GM23338 (cell line): ENCODE data around the gene MAST4. TPM values are rescaled to one million over a fixed set of nuclear protein-coding genes. Genes with fewer than 3 reads are reported as not detected.

Source experiments
- ATAC-seq: fragments of 200-7000 bp; cut with Tn5 transposase; 3 replicates; pipeline ENCODE4 v1.9.1; 2020
- DNase-seq: peaks from one replicate; pipeline ENCODE4 v3.0.0-alpha.2; 2015; ENCODE audit warnings: low spot score
- H2AFZ ChIP-seq: fragments of 200-600 bp; sonication (generic); 2 replicates; pipeline ENCODE4 v1.8.0; 2016; ENCODE audit warnings: antibody characterized with exemption, mild to moderate bottlenecking, moderate library complexity
- H3F3A ChIP-seq: fragments of 200-600 bp; sonication (generic); replicated peaks from 2 replicates; pipeline ENCODE4 v1.8.0; 2017; ENCODE audit warnings: antibody characterized with exemption, mixed run types, low read depth
- H3K27ac ChIP-seq: fragments of 200-600 bp; sonication (generic); 2 replicates; pipeline ENCODE4 v1.6.1; 2016; ENCODE audit warnings: low read depth
- H3K27me3 ChIP-seq: fragments of 200-600 bp; sonication (generic); 2 replicates; pipeline ENCODE4 v1.8.0; 2016; ENCODE audit warnings: mild to moderate bottlenecking, mixed run types, moderate library complexity; ENCODE audit not compliant: insufficient read depth
- H3K36me3 ChIP-seq: fragments of 200-600 bp; sonication (generic); 2 replicates; pipeline ENCODE4 v1.8.0; 2016; ENCODE audit warnings: mild to moderate bottlenecking; ENCODE audit not compliant: insufficient read depth
- H3K4me1 ChIP-seq: fragments of 200-600 bp; sonication (generic); 2 replicates; pipeline ENCODE4 v1.8.0; 2016; ENCODE audit warnings: mild to moderate bottlenecking, moderate library complexity; ENCODE audit not compliant: insufficient read depth
- H3K4me2 ChIP-seq: fragments of 200-600 bp; sonication (generic); 2 replicates; pipeline ENCODE4 v1.7.1; 2017; ENCODE audit warnings: mixed run types
- H3K4me3 ChIP-seq: fragments of 200-600 bp; sonication (generic); 2 replicates; pipeline ENCODE4 v1.6.1; 2016; ENCODE audit warnings: mixed run types
- H3K79me2 ChIP-seq: fragments of 200-600 bp; sonication (generic); replicated peaks from 2 replicates; pipeline ENCODE4 v1.8.0; 2017; ENCODE audit warnings: mild to moderate bottlenecking; ENCODE audit not compliant: insufficient read depth
- H3K9me2 ChIP-seq: fragments of 200-600 bp; sonication (generic); 2 replicates; pipeline ENCODE4 v1.8.0; 2017; ENCODE audit not compliant: insufficient read depth
- H4K20me1 ChIP-seq: fragments of 200-600 bp; sonication (generic); replicated peaks from 2 replicates; pipeline ENCODE4 v1.8.0; 2017; ENCODE audit warnings: mild to moderate bottlenecking; ENCODE audit not compliant: insufficient read depth
- H3K27ac Mint-ChIP-seq: 2 replicates; pipeline ENCODE4 v1.8.0; 2020; ENCODE audit warnings: inconsistent platforms, mild to moderate bottlenecking, moderate library complexity, mixed read lengths
- H3K27me3 Mint-ChIP-seq: 3 replicates; pipeline ENCODE4 v1.8.0; 2022; ENCODE audit warnings: low read depth, mild to moderate bottlenecking, moderate library complexity, mixed read lengths, inconsistent platforms; ENCODE audit not compliant: insufficient read depth, poor library complexity
- H3K36me3 Mint-ChIP-seq: 3 replicates; pipeline ENCODE4 v1.8.0; 2021; ENCODE audit warnings: low read depth, mild to moderate bottlenecking, inconsistent platforms, moderate library complexity, mixed read lengths
- H3K4me1 Mint-ChIP-seq: 3 replicates; pipeline ENCODE4 v1.8.0; 2020; ENCODE audit warnings: mild to moderate bottlenecking, inconsistent platforms, mixed read lengths
- H3K4me3 Mint-ChIP-seq: 3 replicates; pipeline ENCODE4 v1.8.0; 2021; ENCODE audit warnings: moderate library complexity, mild to moderate bottlenecking, inconsistent platforms, mixed read lengths
- H3K9me3 Mint-ChIP-seq: 3 replicates; pipeline ENCODE4 v1.8.0; 2020; ENCODE audit warnings: moderate library complexity, mild to moderate bottlenecking, inconsistent platforms, mixed read lengths
- CREB1 ChIP-seq: fragments of 250-450 bp; sonication (Bioruptor Pico); IDR thresholded peaks from 2 replicates; pipeline ENCODE4 v1.5.0; 2020; ENCODE audit warnings: low read depth, mild to moderate bottlenecking, moderate library complexity
- CTCF ChIP-seq, 2 experiments: fragments of 200-600 bp in 1 of 2; sonication (generic) in 1 of 2; conservative IDR thresholded peaks; 2 replicates each; pipeline versions ENCODE4 v1.5.1 to v1.6.1; 2016 to 2017; ENCODE audit warnings: antibody characterized with exemption in 2 of 2, low read depth in 2 of 2, mild to moderate bottlenecking in 2 of 2, moderate library complexity in 1 of 2
- EZH2 ChIP-seq: fragments of 200-600 bp; sonication (generic); IDR thresholded peaks from one replicate; pipeline ENCODE4 v1.8.0; 2017; ENCODE audit warnings: antibody characterized with exemption, mild to moderate bottlenecking, low read depth; ENCODE audit not compliant: unreplicated experiment
- EZH2phosphoT487 ChIP-seq: fragments of 200-600 bp; sonication (generic); IDR thresholded peaks from one replicate; pipeline ENCODE4 v1.8.1; 2018; ENCODE audit warnings: antibody characterized with exemption; ENCODE audit not compliant: unreplicated experiment
- JUNB ChIP-seq: IDR thresholded peaks from one replicate; pipeline ENCODE4 v1.6.1; 2016; ENCODE audit warnings: antibody characterized with exemption; ENCODE audit not compliant: unreplicated experiment
- NANOG ChIP-seq: IDR thresholded peaks from 2 replicates; pipeline ENCODE4 v1.6.1; 2016; ENCODE audit warnings: antibody characterized with exemption, borderline replicate concordance
- POLR2AphosphoS5 ChIP-seq: IDR thresholded peaks from 2 replicates; pipeline ENCODE4 v1.6.1; 2016; ENCODE audit warnings: antibody characterized with exemption, low read depth
- REST ChIP-seq: IDR thresholded peaks from one replicate; pipeline ENCODE4 v1.6.1; 2018; ENCODE audit warnings: antibody characterized with exemption; ENCODE audit not compliant: unreplicated experiment
- STAT1 ChIP-seq: IDR thresholded peaks from one replicate; pipeline ENCODE4 v1.6.1; 2016; ENCODE audit warnings: antibody characterized with exemption; ENCODE audit not compliant: unreplicated experiment
- ZNF114 ChIP-seq: fragments of 250-450 bp; sonication (Bioruptor Pico); IDR thresholded peaks from 2 replicates; pipeline ENCODE4 v1.5.0; 2020; ENCODE audit warnings: mild to moderate bottlenecking, moderate library complexity
- ZNF331 ChIP-seq: fragments of 250-450 bp; sonication (Bioruptor Pico); IDR thresholded peaks from 2 replicates; pipeline ENCODE4 v1.5.0; 2020; ENCODE audit warnings: low read depth, mild to moderate bottlenecking, moderate library complexity
- ZNF462 ChIP-seq: fragments of 250-450 bp; sonication (Bioruptor Pico); IDR thresholded peaks from 2 replicates; pipeline ENCODE4 v1.5.0; 2020; ENCODE audit warnings: mild to moderate bottlenecking, moderate library complexity
- polyA plus RNA-seq: library from polyadenylated mRNA; unstranded; fragments of >200 nt; fragmentation: Nextera tagmentation; extraction: Ambion mirVana; gene quantifications from 2 replicates; pipeline ENCODE4 v1.2.1, GENCODE V29; 2016
- total RNA-seq: library from RNA; depleted of rRNA; stranded (reverse); fragments of >200 nt; shearing (Covaris generic); gene quantifications from 2 replicates; pipeline ENCODE4 v1.2.3, GENCODE V29; 2014
- TF ChIP-seq, protein P1 (sequence below): IDR thresholded peaks from 2 replicates; pipeline ENCODE4 v1.6.1; 2016; ENCODE audit warnings: antibody characterized with exemption

Gene MAST4
- total and polyA plus RNA-seq, 2 experiments from 2014 or later = 3.6 to 8.5 TPM

GRCh38 chr5:66969963-66970362, 373.8 kb downstream of the MAST4 start:
- H3K27ac ChIP-seq = no peak overlapping the region
- H4K20me1 ChIP-seq = no peaks in the 10 kb centered on the region
- no peak overlapping the region for H3K27ac Mint-ChIP-seq
- no peaks in the 10 kb centered on the region for H3K27me3 ChIP-seq
- no peak overlapping the region for H2AFZ ChIP-seq
- H3K27me3 Mint-ChIP-seq = peaks cover 1% of the 10 kb centered on the region
- no peaks in the 10 kb centered on the region for H3K36me3 Mint-ChIP-seq
- H3K36me3 ChIP-seq = no peaks in the 10 kb centered on the region
- H3K9me2 ChIP-seq = no peaks in the 10 kb centered on the region; the same call in 1 of the 2 replicates
- no peak overlapping the region for H3K4me3 ChIP-seq
- no peaks in the 10 kb centered on the region for H3K9me3 Mint-ChIP-seq
- DNase-seq (no peak), ATAC-seq (no peak)
- H3K4me1 Mint-ChIP-seq = no peaks in the 10 kb centered on the region; the same call in 2 of the 3 replicates
- H3K4me2 ChIP-seq = no peak overlapping the region
- H3F3A ChIP-seq = no peaks in the 10 kb centered on the region
- no peaks in the 10 kb centered on the region for H3K79me2 ChIP-seq
- TF ChIP-seq POLR2AphosphoS5 = no peak
- no peak for TF ChIP-seq ZNF114 (CRISPR knock-in tag)
- no peak for TF ChIP-seq JUNB
- TF ChIP-seq NANOG = no peak
- TF ChIP-seq REST = no peak
- no peak for TF ChIP-seq EZH2
- no peak for TF ChIP-seq STAT1
- TF ChIP-seq EZH2phosphoT487 = no peak
- TF ChIP-seq CREB1 (CRISPR knock-in tag) = no peak
- no peak for TF ChIP-seq ZNF331 (CRISPR knock-in tag)
- no peak for TF ChIP-seq ZNF462 (CRISPR knock-in tag)
- TF ChIP-seq, protein P1, sequence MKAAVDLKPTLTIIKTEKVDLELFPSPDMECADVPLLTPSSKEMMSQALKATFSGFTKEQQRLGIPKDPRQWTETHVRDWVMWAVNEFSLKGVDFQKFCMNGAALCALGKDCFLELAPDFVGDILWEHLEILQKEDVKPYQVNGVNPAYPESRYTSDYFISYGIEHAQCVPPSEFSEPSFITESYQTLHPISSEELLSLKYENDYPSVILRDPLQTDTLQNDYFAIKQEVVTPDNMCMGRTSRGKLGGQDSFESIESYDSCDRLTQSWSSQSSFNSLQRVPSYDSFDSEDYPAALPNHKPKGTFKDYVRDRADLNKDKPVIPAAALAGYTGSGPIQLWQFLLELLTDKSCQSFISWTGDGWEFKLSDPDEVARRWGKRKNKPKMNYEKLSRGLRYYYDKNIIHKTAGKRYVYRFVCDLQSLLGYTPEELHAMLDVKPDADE = no peak
- no peak for TF ChIP-seq CTCF (conservative IDR thresholded peaks at IDR 0.05; ENCODE audit: low read depth in 2 of 2)
- H3K4me1 ChIP-seq = no peaks in the 10 kb centered on the region
- no peak overlapping the region for H3K4me3 Mint-ChIP-seq
